MM.1S (cell line): ENCODE data around the gene OSBPL10.

Experiments
- CTCF ChIP-seq: fragments of 300-600 bp; sonication (generic); IDR thresholded peaks from 2 replicates; pipeline ENCODE4 v1.5.1; 2016; ENCODE audit warnings: antibody characterized with exemption, low read length, mixed read lengths
- EZH2 ChIP-seq: fragments of 300-600 bp; sonication (generic); optimal IDR thresholded peaks from 2 replicates; pipeline ENCODE3; 2017; ENCODE audit warnings: low read depth, mild to moderate bottlenecking, antibody characterized with exemption, low read length, mixed read lengths

- TF ChIP-seq CTCF (no peak), EZH2 (no peak)
Measured at GRCh38 chr3:31890007-31890406, 91.1 kb downstream of the OSBPL10 start.
